ENCODE data around the gene RSU1. TPM values are rescaled to one million over a fixed set of nuclear protein-coding genes. Genes with fewer than 3 reads are reported as not detected.

Gene RSU1
- polyA plus RNA-seq, 1 donor (not counting 4 experiments of a cell fraction or from before 2014, with no cell fraction given) = 125 TPM

- dilution Hi-C loops (cut with MboI; ENCODE audit: extremely low pct_ligation_motif_present, low sequenced_read_pairs) = no loop called here
- Histone ChIP-seq H3K27me3 (ENCODE audit: control insufficient read depth, extremely low read depth, insufficient read depth, low read length) (no peaks in the 10 kb centered on the region), H3K36me3 (ENCODE audit: control insufficient read depth in 2 of 2, extremely low read depth in 1 of 2, insufficient read depth in 2 of 2, low read length in 2 of 2) (no peaks in the 10 kb centered on the region), H3K4me3 (ENCODE audit: control insufficient read depth in 2 of 3, extremely low read depth in 1 of 3, insufficient read depth in 2 of 3, low read depth in 1 of 3, low read length in 3 of 3) (no peak overlapping the region), H3K27ac (ENCODE audit: control insufficient read depth, insufficient read depth, low read length) (no peak overlapping the region), H3K4me2 (ENCODE audit: control insufficient read depth, extremely low read depth, insufficient read depth, low read depth, low read length) (no peak overlapping the region), H3K9ac (ENCODE audit: control insufficient read depth, extremely low read depth, insufficient read depth, low read length) (no peak overlapping the region), H3K9me1 (ENCODE audit: control insufficient read depth, extremely low read depth, insufficient read depth, low read length) (no peaks in the 10 kb centered on the region), H3K9me3 (ENCODE audit: control insufficient read depth, low read depth, low read length) (no peaks in the 10 kb centered on the region), H2AFZ (ENCODE audit: control insufficient read depth, low read length) (no peak overlapping the region), H3K4me1 (ENCODE audit: control insufficient read depth, extremely low read depth, insufficient read depth, low read length) (peaks cover 28% of the 10 kb centered on the region), H4K20me1 (ENCODE audit: control insufficient read depth, extremely low read depth, insufficient read depth, low read length) (no peaks in the 10 kb centered on the region), H3K79me2 (ENCODE audit: control insufficient read depth, insufficient read depth, low read length) (no peaks in the 10 kb centered on the region)
- FAIRE-seq (no peak), DNase-seq (ENCODE audit: low read depth, low spot score) (no peak)
- TF ChIP-seq EZH2 (IDR thresholded peaks at IDR 0.05; ENCODE audit: low read length) = no peak
- TF ChIP-seq CTCF (optimal IDR thresholded peaks at IDR 0.05 in 1 of 3, IDR thresholded peaks at IDR 0.05 in 1 of 3, conservative IDR thresholded peaks at IDR 0.05 in 1 of 3; ENCODE audit: extremely low read depth in 1 of 3, insufficient read depth in 2 of 3, low read length in 3 of 3) = no peak
Measured at GRCh38 chr10:16643502-16643901, 173.7 kb downstream of the RSU1 start.

GRCh38 chr10:16640153-16640552 lies 177.1 kb downstream of the RSU1 start:
- no peak overlapping the region for H3K4me3 ChIP-seq (ENCODE audit: control insufficient read depth in 2 of 3, extremely low read depth in 1 of 3, insufficient read depth in 2 of 3, low read depth in 1 of 3, low read length in 3 of 3)
- no peaks in the 10 kb centered on the region for H3K9me3 ChIP-seq (ENCODE audit: control insufficient read depth, low read depth, low read length)
- no peak for TF ChIP-seq EZH2 (IDR thresholded peaks at IDR 0.05; ENCODE audit: low read length)
- no peak for TF ChIP-seq CTCF (optimal IDR thresholded peaks at IDR 0.05 in 1 of 3, IDR thresholded peaks at IDR 0.05 in 1 of 3, conservative IDR thresholded peaks at IDR 0.05 in 1 of 3; ENCODE audit: extremely low read depth in 1 of 3, insufficient read depth in 2 of 3, low read length in 3 of 3)
- no peak overlapping the region for H2AFZ ChIP-seq (ENCODE audit: control insufficient read depth, low read length)
- H4K20me1 ChIP-seq (ENCODE audit: control insufficient read depth, extremely low read depth, insufficient read depth, low read length) = no peaks in the 10 kb centered on the region
- no peaks in the 10 kb centered on the region for H3K36me3 ChIP-seq (ENCODE audit: control insufficient read depth in 2 of 2, extremely low read depth in 1 of 2, insufficient read depth in 2 of 2, low read length in 2 of 2)
- H3K79me2 ChIP-seq (ENCODE audit: control insufficient read depth, insufficient read depth, low read length) = no peaks in the 10 kb centered on the region
- no peak overlapping the region for H3K9ac ChIP-seq (ENCODE audit: control insufficient read depth, extremely low read depth, insufficient read depth, low read length)
- H3K4me1 ChIP-seq (ENCODE audit: control insufficient read depth, extremely low read depth, insufficient read depth, low read length) = peaks cover 14% of the 10 kb centered on the region
- no peak overlapping the region for H3K27ac ChIP-seq (ENCODE audit: control insufficient read depth, insufficient read depth, low read length)
- dilution Hi-C loops (cut with MboI; ENCODE audit: extremely low pct_ligation_motif_present, low sequenced_read_pairs) = no loop called here
- H3K4me2 ChIP-seq (ENCODE audit: control insufficient read depth, extremely low read depth, insufficient read depth, low read depth, low read length) = no peak overlapping the region
- no peak for FAIRE-seq
- no peaks in the 10 kb centered on the region for H3K9me1 ChIP-seq (ENCODE audit: control insufficient read depth, extremely low read depth, insufficient read depth, low read length)
- no peak for DNase-seq (ENCODE audit: low read depth, low spot score)
- H3K27me3 ChIP-seq (ENCODE audit: control insufficient read depth, extremely low read depth, insufficient read depth, low read length) = no peaks in the 10 kb centered on the region
